Right lobe of liver (tissue), 6 donors: Measurements from ENCODE around the gene FBL. TPM values are rescaled to one million over a fixed set of nuclear protein-coding genes. Genes with fewer than 3 reads are reported as not detected.

Experiments
- ATAC-seq, 4 donors: fragments of 200-7000 bp; cut with Tn5 transposase; one replicate each; pipeline ENCODE4 v1.9.1; 2020; ENCODE audit warnings: mild to moderate bottlenecking in 4 of 4, moderate library complexity in 4 of 4
- DNase-seq, 3 donors: peaks; one replicate each; pipeline ENCODE4 v3.0.0-alpha.2; 2020
- H3K27ac ChIP-seq, 3 donors: fragments of 200-600 bp; one replicate each; pipeline ENCODE4 v1.8.0; 2022
- H3K27me3 ChIP-seq, 2 donors: fragments of 200-600 bp; one replicate each; pipeline ENCODE4 v1.8.0; 2022
- H3K36me3 ChIP-seq, 4 donors: fragments of 200-600 bp; sonication (generic) in 1 of 4; one replicate each; pipeline versions ENCODE4 v1.5.1 to v1.8.0; 2017 to 2022; ENCODE audit warnings: control low read depth in 1 of 4
- H3K4me1 ChIP-seq, 4 donors: fragments of 200-600 bp; sonication (generic) in 1 of 4; one replicate each; pipeline versions ENCODE4 v1.5.1 to v1.8.0; 2017 to 2022; ENCODE audit warnings: control low read depth in 1 of 4
- H3K4me3 ChIP-seq, 3 donors: fragments of 200-600 bp; one replicate each; pipeline ENCODE4 v1.8.0; 2022
- H3K9me3 ChIP-seq, 4 donors: fragments of 200-600 bp; sonication (generic) in 1 of 4; one replicate each; pipeline versions ENCODE4 v1.5.1 to v1.8.0; 2017 to 2022; ENCODE audit warnings: control low read depth in 1 of 4
- CTCF ChIP-seq, 4 donors: fragments of 200-600 bp in 3 of 4; fragments of 450-650 bp in 1 of 4; IDR thresholded peaks; one replicate each; pipeline versions ENCODE4 v1.5.1 to v1.8.0; 2016 to 2022; ENCODE audit warnings: antibody characterized with exemption in 4 of 4, mild to moderate bottlenecking in 2 of 4
- POLR2A ChIP-seq: fragments of 450-650 bp; IDR thresholded peaks from one replicate; pipeline ENCODE4 v1.6.1; 2017; ENCODE audit warnings: antibody characterized with exemption, mild to moderate bottlenecking
- WGBS: methylation state at CpG from one replicate; pipeline ENCODE4 v1.1.6; 2018; ENCODE audit warnings: low coverage, low lambda C conversion rate; ENCODE audit not compliant: insufficient coverage; ENCODE audit errors: missing lambda C conversion rate; 5-methylcytosine and 5-hydroxymethylcytosine counted together
- intact Hi-C, 2 donors: fragments of 100-400 bp; cut with DNase I; formaldehyde crosslinking; loops; one replicate each; pipeline versions ENCODE4 v1.11.2 to v1.14.1; 2022
- total RNA-seq, 6 experiments: library from RNA; depleted of rRNA in 2 of 6; stranded (reverse); fragments of >200 nt in 2 of 6; fragmentation: NEBNext Ultra II Directional in 3 of 6; extraction: Animal tissue kit (Norgen Biotek cat#: 25700) in 3 of 6; gene quantifications; one replicate each; pipeline versions ENCODE4 v1.1.0 to v1.2.4, GENCODE V29; 2016 to 2023
- donor health status: DM: no; HTN: yes; CAD: no.
- donor health status: DM: no; HTN: no; CAD: no.
- donor health status: DM: no; HTN: no; CAD: no.
- donor health status: DM: no; HTN: yes; CAD: no.
- donor health status: DM: no; HTN: yes; CAD: no.

Gene FBL
- total RNA-seq, 6 experiments from 2014 or later: 46.1 to 76.2 (median 51.4) TPM

GRCh38 chr19:39820696-39821095 is 25.5 kb downstream of the FBL start:
- Histone ChIP-seq H3K36me3 (peaks cover 0 to 3% (median 0%) of the 10 kb centered on the region in 4 donors), H3K27ac (no peak overlapping the region), H3K9me3 (no peaks in the 10 kb centered on the region), H3K27me3 (no peaks in the 10 kb centered on the region), H3K4me1 (peaks cover 0 to 7% (median 3%) of the 10 kb centered on the region in 4 donors), H3K4me3 (no peak overlapping the region)
- DNase-seq (no peak), ATAC-seq (no peak)
- TF ChIP-seq CTCF (IDR thresholded peaks at IDR 0.05): no peak
- no peak for TF ChIP-seq POLR2A
- 86% methylated on average over 6 of the region's 6 CpGs for WGBS
- intact Hi-C loops: no loop called here

GRCh38 chr19:39819786-39820185 is 26.4 kb downstream of the FBL start:
- Histone ChIP-seq H3K4me3 (no peak overlapping the region), H3K36me3 (peaks cover 0 to 3% (median 0%) of the 10 kb centered on the region in 4 donors), H3K27ac (no peak overlapping the region), H3K9me3 (no peaks in the 10 kb centered on the region), H3K27me3 (no peaks in the 10 kb centered on the region), H3K4me1 (peaks cover 0 to 1% (median under 1%) of the 10 kb centered on the region in 4 donors)
- ATAC-seq: no peak
- WGBS: 85% methylated on average over 3 of the region's 3 CpGs
- intact Hi-C loops: no loop called here
- no peak for DNase-seq
- no peak for TF ChIP-seq CTCF (IDR thresholded peaks at IDR 0.05)
- no peak for TF ChIP-seq POLR2A

DNA sequence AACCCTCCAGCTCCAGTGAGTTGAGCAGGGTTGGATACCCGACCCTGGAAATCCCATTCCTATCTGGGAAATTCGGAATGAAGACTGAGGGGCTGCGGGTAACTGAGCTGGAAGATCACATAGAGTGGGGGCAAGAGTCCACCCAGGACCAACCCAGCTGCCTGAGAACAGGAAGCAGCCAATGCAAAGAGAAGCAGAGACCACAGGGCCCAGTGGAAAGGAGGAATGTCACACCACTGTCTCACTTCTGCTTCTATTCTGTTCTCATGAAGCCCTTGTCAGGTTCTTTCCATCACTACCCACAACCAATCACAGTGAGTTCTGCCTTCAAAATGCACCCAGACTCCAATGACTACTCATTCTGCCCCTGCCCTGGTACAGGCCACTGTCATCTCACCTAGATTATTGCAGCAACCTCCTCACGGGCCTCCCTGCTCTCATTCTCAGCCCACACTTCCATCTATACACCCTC is 27.5 kb downstream of the FBL start:
- no peak for ATAC-seq
- no peak for DNase-seq
- Histone ChIP-seq H3K36me3 (peaks cover 0 to 3% (median 0%) of the 10 kb centered on the region in 4 donors), H3K4me1 (no peaks in the 10 kb centered on the region), H3K9me3 (no peaks in the 10 kb centered on the region), H3K27me3 (no peaks in the 10 kb centered on the region), H3K4me3 (no peak overlapping the region), H3K27ac (no peak overlapping the region)
- intact Hi-C loops: no loop called here
- WGBS: 100% methylated on average over 1 of the region's 4 CpGs
- TF ChIP-seq CTCF (IDR thresholded peaks at IDR 0.05) (no peak), POLR2A (no peak)

GRCh38 chr19:39817888-39818561 is 28.2 kb downstream of the FBL start:
- DNase-seq: no peak
- no peaks in the 10 kb centered on the region for H3K27me3 ChIP-seq
- intact Hi-C loops: no loop called here

More at GRCh38 chr19:39817888-39818561, 28.2 kb downstream of the FBL start:
- Histone ChIP-seq H3K4me1 (no peaks in the 10 kb centered on the region), H3K36me3 (peaks cover 0 to 3% (median 0%) of the 10 kb centered on the region in 4 donors), H3K4me3 (no peak overlapping the region), H3K27ac (no peak overlapping the region), H3K9me3 (no peaks in the 10 kb centered on the region)
- no peak for ATAC-seq
- no peak for TF ChIP-seq CTCF (IDR thresholded peaks at IDR 0.05)
- TF ChIP-seq POLR2A: no peak
- WGBS: 84% methylated on average over 6 of the region's 12 CpGs
